ENCODE data around the gene CDIPT. TPM values are rescaled to one million over a fixed set of nuclear protein-coding genes. Genes with fewer than 3 reads are reported as not detected.

CDIPT gene
- polyA plus RNA-seq, 1 donor from 2014 or later: 95.6 TPM

DNA sequence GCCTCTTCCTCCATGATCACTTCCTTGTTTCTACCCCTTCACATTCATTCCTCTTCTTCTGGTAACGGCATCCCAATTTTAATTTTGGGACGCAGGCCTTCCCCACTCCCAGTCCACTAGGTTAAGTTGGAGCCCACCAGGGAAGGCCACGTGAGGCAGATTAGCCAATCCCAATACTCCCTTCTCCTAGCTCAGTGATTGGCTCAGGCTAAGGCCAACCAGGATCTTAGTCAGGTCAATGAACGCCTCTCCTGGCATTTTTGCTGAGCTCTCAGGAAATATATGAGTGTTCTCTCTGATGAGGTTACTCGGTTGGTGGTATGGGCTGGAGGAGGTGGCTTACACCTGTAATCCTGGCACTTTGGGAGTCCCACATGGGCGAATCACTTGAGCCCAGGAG is 21.0 kb upstream of the CDIPT start:
- no peak overlapping the region for H3K4me2 ChIP-seq (ENCODE audit: low read length)
- H2AFZ ChIP-seq (ENCODE audit: low read depth, low read length): no peak overlapping the region
- H3K9ac ChIP-seq (ENCODE audit: low read length): no peak overlapping the region
- H3K27ac ChIP-seq (ENCODE audit: low read length): no peak overlapping the region
- H3K4me3 ChIP-seq (ENCODE audit: low read length): no peak overlapping the region
- TF ChIP-seq POLR2AphosphoS5 (IDR thresholded peaks at IDR 0.05) (no peak), SMC3 (conservative IDR thresholded peaks at IDR 0.05; ENCODE audit: poor library complexity) (no peak), TAF1 (IDR thresholded peaks at IDR 0.05; ENCODE audit: low read depth) (no peak), EZH2 (IDR thresholded peaks at IDR 0.05; ENCODE audit: borderline replicate concordance, insufficient read depth, low read length, poor library complexity, severe bottlenecking) (no peak), MXI1 (conservative IDR thresholded peaks at IDR 0.05; ENCODE audit: poor library complexity, severe bottlenecking) (no peak), EP300 (conservative IDR thresholded peaks at IDR 0.05; ENCODE audit: poor library complexity, severe bottlenecking) (no peak), RAD21 (conservative IDR thresholded peaks at IDR 0.05) (no peak)
- TF ChIP-seq, protein P1, sequence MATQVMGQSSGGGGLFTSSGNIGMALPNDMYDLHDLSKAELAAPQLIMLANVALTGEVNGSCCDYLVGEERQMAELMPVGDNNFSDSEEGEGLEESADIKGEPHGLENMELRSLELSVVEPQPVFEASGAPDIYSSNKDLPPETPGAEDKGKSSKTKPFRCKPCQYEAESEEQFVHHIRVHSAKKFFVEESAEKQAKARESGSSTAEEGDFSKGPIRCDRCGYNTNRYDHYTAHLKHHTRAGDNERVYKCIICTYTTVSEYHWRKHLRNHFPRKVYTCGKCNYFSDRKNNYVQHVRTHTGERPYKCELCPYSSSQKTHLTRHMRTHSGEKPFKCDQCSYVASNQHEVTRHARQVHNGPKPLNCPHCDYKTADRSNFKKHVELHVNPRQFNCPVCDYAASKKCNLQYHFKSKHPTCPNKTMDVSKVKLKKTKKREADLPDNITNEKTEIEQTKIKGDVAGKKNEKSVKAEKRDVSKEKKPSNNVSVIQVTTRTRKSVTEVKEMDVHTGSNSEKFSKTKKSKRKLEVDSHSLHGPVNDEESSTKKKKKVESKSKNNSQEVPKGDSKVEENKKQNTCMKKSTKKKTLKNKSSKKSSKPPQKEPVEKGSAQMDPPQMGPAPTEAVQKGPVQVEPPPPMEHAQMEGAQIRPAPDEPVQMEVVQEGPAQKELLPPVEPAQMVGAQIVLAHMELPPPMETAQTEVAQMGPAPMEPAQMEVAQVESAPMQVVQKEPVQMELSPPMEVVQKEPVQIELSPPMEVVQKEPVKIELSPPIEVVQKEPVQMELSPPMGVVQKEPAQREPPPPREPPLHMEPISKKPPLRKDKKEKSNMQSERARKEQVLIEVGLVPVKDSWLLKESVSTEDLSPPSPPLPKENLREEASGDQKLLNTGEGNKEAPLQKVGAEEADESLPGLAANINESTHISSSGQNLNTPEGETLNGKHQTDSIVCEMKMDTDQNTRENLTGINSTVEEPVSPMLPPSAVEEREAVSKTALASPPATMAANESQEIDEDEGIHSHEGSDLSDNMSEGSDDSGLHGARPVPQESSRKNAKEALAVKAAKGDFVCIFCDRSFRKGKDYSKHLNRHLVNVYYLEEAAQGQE (IDR thresholded peaks at IDR 0.05; ENCODE audit: borderline replicate concordance): no peak
- TF ChIP-seq, protein P2, sequence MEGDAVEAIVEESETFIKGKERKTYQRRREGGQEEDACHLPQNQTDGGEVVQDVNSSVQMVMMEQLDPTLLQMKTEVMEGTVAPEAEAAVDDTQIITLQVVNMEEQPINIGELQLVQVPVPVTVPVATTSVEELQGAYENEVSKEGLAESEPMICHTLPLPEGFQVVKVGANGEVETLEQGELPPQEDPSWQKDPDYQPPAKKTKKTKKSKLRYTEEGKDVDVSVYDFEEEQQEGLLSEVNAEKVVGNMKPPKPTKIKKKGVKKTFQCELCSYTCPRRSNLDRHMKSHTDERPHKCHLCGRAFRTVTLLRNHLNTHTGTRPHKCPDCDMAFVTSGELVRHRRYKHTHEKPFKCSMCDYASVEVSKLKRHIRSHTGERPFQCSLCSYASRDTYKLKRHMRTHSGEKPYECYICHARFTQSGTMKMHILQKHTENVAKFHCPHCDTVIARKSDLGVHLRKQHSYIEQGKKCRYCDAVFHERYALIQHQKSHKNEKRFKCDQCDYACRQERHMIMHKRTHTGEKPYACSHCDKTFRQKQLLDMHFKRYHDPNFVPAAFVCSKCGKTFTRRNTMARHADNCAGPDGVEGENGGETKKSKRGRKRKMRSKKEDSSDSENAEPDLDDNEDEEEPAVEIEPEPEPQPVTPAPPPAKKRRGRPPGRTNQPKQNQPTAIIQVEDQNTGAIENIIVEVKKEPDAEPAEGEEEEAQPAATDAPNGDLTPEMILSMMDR (IDR thresholded peaks at IDR 0.05; ENCODE audit: poor library complexity, severe bottlenecking): no peak
- no peaks in the 10 kb centered on the region for H3K79me2 ChIP-seq (replicated peaks; ENCODE audit: insufficient read depth, low read length)
- H3K9me2 ChIP-seq (ENCODE audit: insufficient read depth, low read length): no peaks in the 10 kb centered on the region
- H3K36me3 ChIP-seq (ENCODE audit: insufficient read depth, low read length): no peaks in the 10 kb centered on the region
- H4K20me1 ChIP-seq (ENCODE audit: insufficient read depth): no peaks in the 10 kb centered on the region
- H3K27me3 ChIP-seq (ENCODE audit: insufficient read depth, low read depth, low read length): no peaks in the 10 kb centered on the region
- no peaks in the 10 kb centered on the region for H3K9me3 ChIP-seq (ENCODE audit: low read length)
- no peaks in the 10 kb centered on the region for H3F3A ChIP-seq (ENCODE audit: insufficient read depth, low read length, poor library complexity, severe bottlenecking)

DNA sequence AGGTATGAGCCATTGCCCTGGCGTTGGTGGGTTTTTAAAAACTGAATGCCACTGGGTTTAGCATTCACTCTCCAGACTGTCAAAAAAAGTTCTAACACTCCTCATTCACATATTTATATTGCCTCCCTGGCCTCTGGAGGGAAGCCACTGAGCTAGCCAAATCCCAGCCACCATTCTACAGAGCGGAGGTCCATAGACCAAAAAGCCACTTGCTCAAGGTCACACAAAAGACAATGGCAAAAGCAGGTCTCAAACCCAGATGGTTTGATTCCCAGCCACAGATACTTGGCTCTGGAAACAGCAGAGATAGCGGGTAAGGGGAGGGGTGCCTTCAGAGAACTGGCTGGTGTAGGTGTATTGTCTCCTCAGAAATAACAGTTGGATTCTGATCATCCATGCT is 18.0 kb upstream of the CDIPT start:
- Histone ChIP-seq H3K9me2 (ENCODE audit: insufficient read depth, low read length) (no peaks in the 10 kb centered on the region), H2AFZ (ENCODE audit: low read depth, low read length) (no peak overlapping the region), H3F3A (ENCODE audit: insufficient read depth, low read length, poor library complexity, severe bottlenecking) (no peaks in the 10 kb centered on the region), H3K27ac (ENCODE audit: low read length) (no peak overlapping the region), H3K4me3 (ENCODE audit: low read length) (no peak overlapping the region), H3K9ac (ENCODE audit: low read length) (no peak overlapping the region), H4K20me1 (ENCODE audit: insufficient read depth) (no peaks in the 10 kb centered on the region), H3K27me3 (ENCODE audit: insufficient read depth, low read depth, low read length) (peaks cover 5% of the 10 kb centered on the region), H3K79me2 (replicated peaks; ENCODE audit: insufficient read depth, low read length) (no peaks in the 10 kb centered on the region), H3K9me3 (ENCODE audit: low read length) (no peaks in the 10 kb centered on the region), H3K4me2 (ENCODE audit: low read length) (no peak overlapping the region), H3K36me3 (ENCODE audit: insufficient read depth, low read length) (no peaks in the 10 kb centered on the region)
- TF ChIP-seq RAD21 (conservative IDR thresholded peaks at IDR 0.05) (no peak), MXI1 (conservative IDR thresholded peaks at IDR 0.05; ENCODE audit: poor library complexity, severe bottlenecking) (no peak), EP300 (conservative IDR thresholded peaks at IDR 0.05; ENCODE audit: poor library complexity, severe bottlenecking) (no peak), POLR2AphosphoS5 (IDR thresholded peaks at IDR 0.05) (no peak)
